ENCODE measurements around the gene GPC4. TPM values are rescaled to one million over a fixed set of nuclear protein-coding genes. Genes with fewer than 3 reads are reported as not detected.

GPC4 gene
- total RNA-seq, 1 experiment from 2014 or later = 4.7 TPM

- no peaks in the 10 kb centered on the region for H3K4me1 ChIP-seq (replicated peaks; ENCODE audit: insufficient read depth)
- BruUV-seq (replicated peaks) = no TSS peak
- ChIA-PET POLR2A (ENCODE audit: unreplicated experiment) (interaction anchor here (0.6 kb wide), 1 partner anchor 1037 kb away, joined by 3 read pairs; no protein-coding TSS in a partner anchor), CTCF (no interaction called here)
- H3K27ac ChIP-seq = no peak overlapping the region
- H3K4me2 ChIP-seq = no peak overlapping the region
- H3F3A ChIP-seq (ENCODE audit: insufficient read depth, low read depth) = no peaks in the 10 kb centered on the region
- TF ChIP-seq CTCF (conservative IDR thresholded peaks at IDR 0.05) = no peak
- TF ChIP-seq EZH2 (IDR thresholded peaks at IDR 0.05; ENCODE audit: low read depth) = no peak
- no peak for DNase-seq
- no peaks in the 10 kb centered on the region for H3K36me3 ChIP-seq (ENCODE audit: low read depth)
- intact Hi-C loops (cut with micrococcal nuclease; ENCODE audit: unreplicated experiment) = no loop called here
- H3K27me3 ChIP-seq (ENCODE audit: insufficient read depth, low read depth) = no peaks in the 10 kb centered on the region
- no peaks in the 10 kb centered on the region for H3K79me2 ChIP-seq (ENCODE audit: low read depth)
- no peaks in the 10 kb centered on the region for H3K9me3 ChIP-seq (ENCODE audit: insufficient read depth, low read depth)
- no peak overlapping the region for H2AFZ ChIP-seq
- H3K9me2 ChIP-seq (ENCODE audit: insufficient read depth) = no peaks in the 10 kb centered on the region
- H3K4me3 ChIP-seq = no peak overlapping the region
- no peaks in the 10 kb centered on the region for H4K20me1 ChIP-seq (ENCODE audit: insufficient read depth)
These were observed 48.6 kb downstream of the GPC4 start for GRCh38 chrX:133366735-133367134.

- Histone ChIP-seq H3K27me3 (ENCODE audit: insufficient read depth, low read depth) (no peaks in the 10 kb centered on the region), H3K9me3 (ENCODE audit: insufficient read depth, low read depth) (no peaks in the 10 kb centered on the region), H3F3A (ENCODE audit: insufficient read depth, low read depth) (no peaks in the 10 kb centered on the region), H3K4me1 (replicated peaks; ENCODE audit: insufficient read depth) (no peaks in the 10 kb centered on the region), H3K9me2 (ENCODE audit: insufficient read depth) (no peaks in the 10 kb centered on the region), H4K20me1 (ENCODE audit: insufficient read depth) (no peaks in the 10 kb centered on the region), H3K36me3 (ENCODE audit: low read depth) (no peaks in the 10 kb centered on the region), H2AFZ (no peak overlapping the region), H3K4me3 (no peak overlapping the region), H3K27ac (no peak overlapping the region), H3K79me2 (ENCODE audit: low read depth) (no peaks in the 10 kb centered on the region), H3K4me2 (no peak overlapping the region)
- POLR2A ChIA-PET (ENCODE audit: unreplicated experiment) = interaction anchor here (0.6 kb wide), 1 partner anchor 1038 kb away, joined by 3 read pairs; no protein-coding TSS in a partner anchor
- intact Hi-C loops (cut with micrococcal nuclease; ENCODE audit: unreplicated experiment) = no loop called here
- no TSS peak for BruUV-seq (replicated peaks)
- no peak for TF ChIP-seq CTCF (conservative IDR thresholded peaks at IDR 0.05)
- no peak for TF ChIP-seq EZH2 (IDR thresholded peaks at IDR 0.05; ENCODE audit: low read depth)
- CTCF ChIA-PET = no interaction called here
- no peak for DNase-seq
These were observed 49.2 kb downstream of the GPC4 start for GRCh38 chrX:133365871-133366611.

GRCh38 chrX:133364865-133365264 lies 50.4 kb downstream of the GPC4 start:
- no peak for TF ChIP-seq CTCF (conservative IDR thresholded peaks at IDR 0.05)
- no peak for TF ChIP-seq EZH2 (IDR thresholded peaks at IDR 0.05; ENCODE audit: low read depth)
- no peak overlapping the region for H3K4me3 ChIP-seq
- no peak overlapping the region for H3K4me2 ChIP-seq
- ChIA-PET POLR2A (ENCODE audit: unreplicated experiment) (interaction anchor here (0.6 kb wide), 1 partner anchor 41 kb away, joined by 7 read pairs; no protein-coding TSS in a partner anchor), CTCF (no interaction called here)
- no TSS peak for BruUV-seq (replicated peaks)
- no peaks in the 10 kb centered on the region for H3K9me3 ChIP-seq (ENCODE audit: insufficient read depth, low read depth)
- no peaks in the 10 kb centered on the region for H3K27me3 ChIP-seq (ENCODE audit: insufficient read depth, low read depth)
- H3K4me1 ChIP-seq (replicated peaks; ENCODE audit: insufficient read depth) = no peaks in the 10 kb centered on the region
- H2AFZ ChIP-seq = no peak overlapping the region
- H3K27ac ChIP-seq = no peak overlapping the region
- intact Hi-C loops (cut with micrococcal nuclease; ENCODE audit: unreplicated experiment) = no loop called here
- no peaks in the 10 kb centered on the region for H3F3A ChIP-seq (ENCODE audit: insufficient read depth, low read depth)
- H3K79me2 ChIP-seq (ENCODE audit: low read depth) = no peaks in the 10 kb centered on the region
- no peaks in the 10 kb centered on the region for H3K9me2 ChIP-seq (ENCODE audit: insufficient read depth)
- H4K20me1 ChIP-seq (ENCODE audit: insufficient read depth) = no peaks in the 10 kb centered on the region
- no peak for DNase-seq
- no peaks in the 10 kb centered on the region for H3K36me3 ChIP-seq (ENCODE audit: low read depth)

Measured in PC-9 (cell line).